CMK (cell line): ENCODE results near the gene ENDOU.

ENCODE experiments used
- DNase-seq: peaks from one replicate; pipeline ENCODE4 v3.0.0-alpha.2; 2010; ENCODE audit warnings: low read depth

ENDOU gene

DNA sequence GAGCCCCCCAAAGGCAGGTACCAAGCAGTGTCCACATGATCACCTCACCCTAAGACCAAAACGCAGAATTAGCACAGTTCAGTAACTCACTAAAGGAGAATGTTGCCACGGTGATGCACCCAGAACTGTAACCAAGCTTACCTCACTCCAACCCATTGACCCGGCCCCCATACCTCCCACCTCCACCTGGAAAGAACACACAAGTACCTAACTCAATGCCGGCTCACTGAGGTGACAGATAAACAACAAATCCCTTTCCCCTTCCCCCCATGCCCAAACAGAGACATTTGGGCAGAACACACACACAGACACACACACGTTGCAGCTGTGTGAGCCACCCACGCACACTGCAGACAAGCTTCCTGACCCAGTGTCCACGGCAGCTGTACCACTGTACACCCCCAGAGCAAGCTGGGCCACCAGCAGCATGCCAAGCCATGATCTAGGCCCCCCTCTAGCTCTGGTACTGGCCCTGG is 32.1 kb upstream of the ENDOU start:
- DNase-seq, result no peak

- DNase-seq, result no peak
Measured at GRCh38 chr12:47755655-47756562, 30.6 kb upstream of the ENDOU start.

DNA sequence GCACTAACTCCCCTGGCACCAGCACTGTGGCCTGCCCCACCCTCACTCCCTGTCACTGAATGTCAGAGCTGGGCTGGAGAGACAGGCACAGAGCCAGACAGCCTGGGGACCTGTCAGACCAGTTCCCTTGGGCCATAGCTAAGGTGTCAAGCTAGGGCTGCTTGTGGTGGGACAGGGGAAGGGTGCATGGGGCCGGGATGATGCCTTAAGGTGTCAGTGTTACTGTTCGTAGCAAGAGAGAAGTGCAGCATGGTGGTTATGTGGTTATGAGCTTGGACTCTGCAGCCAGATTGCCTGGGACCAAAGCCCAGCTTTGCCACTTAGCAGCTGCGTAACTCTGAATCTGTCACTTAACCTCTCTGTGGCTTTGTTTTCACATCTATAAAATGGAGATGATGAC is 29.6 kb upstream of the ENDOU start:
- DNase-seq, result no peak

DNA sequence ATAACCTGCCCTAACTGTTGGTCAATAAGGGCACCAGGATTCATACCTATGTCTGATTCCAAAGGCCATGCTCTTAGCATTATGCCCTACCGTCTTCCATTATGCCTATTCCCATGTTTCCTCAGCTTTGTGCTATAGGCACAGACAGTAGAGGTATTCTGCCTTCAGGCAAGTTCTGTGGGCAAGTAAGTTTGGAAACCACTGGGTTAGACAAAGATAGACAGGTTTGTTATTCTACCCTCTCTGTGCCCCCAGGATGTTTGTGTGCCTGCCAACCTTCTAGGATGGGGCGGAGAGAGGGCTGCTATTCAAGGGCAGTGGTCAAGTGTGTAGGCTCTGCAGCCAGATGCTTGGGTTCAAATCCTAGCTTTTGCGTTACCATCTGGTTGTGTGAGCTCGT is 28.8 kb upstream of the ENDOU start:
- no peak for DNase-seq

GRCh38 chr12:47753021-47754001 is 28.0 kb upstream of the ENDOU start:
- no peak for DNase-seq

GRCh38 chr12:47752552-47752951 is 27.3 kb upstream of the ENDOU start:
- no peak for DNase-seq

- no peak for DNase-seq
Measured at GRCh38 chr12:47752121-47752520, 26.8 kb upstream of the ENDOU start.

- DNase-seq, result no peak
Measured at GRCh38 chr12:47751561-47751960, 26.3 kb upstream of the ENDOU start.

DNA sequence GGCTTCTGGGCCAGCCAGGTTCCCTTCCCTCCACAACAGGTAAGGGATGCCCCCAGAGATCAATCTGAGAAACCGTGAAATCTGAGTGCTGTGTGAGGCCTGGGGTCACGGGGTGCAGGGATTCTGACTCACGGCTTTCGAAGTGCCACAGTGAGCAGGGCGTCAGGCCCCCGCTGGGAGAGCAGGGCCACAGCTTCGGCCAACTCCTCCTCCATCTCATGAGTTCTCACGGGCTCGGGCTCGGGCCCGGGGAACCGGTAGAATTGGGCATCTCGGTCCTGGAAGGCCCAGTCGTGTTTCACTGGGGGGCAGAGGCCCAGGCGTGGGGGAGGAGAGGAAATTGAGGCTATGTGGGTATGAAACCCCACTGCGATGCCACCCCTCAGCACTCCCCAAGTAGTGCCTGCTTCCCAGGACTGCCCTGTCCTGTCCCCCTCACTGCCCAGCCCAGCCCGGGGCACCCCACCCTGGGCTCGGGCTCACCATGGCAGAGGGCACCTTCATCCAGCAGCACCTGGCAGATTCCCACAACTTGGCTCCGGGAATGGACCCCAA is 25.7 kb upstream of the ENDOU start:
- no peak for DNase-seq

DNA sequence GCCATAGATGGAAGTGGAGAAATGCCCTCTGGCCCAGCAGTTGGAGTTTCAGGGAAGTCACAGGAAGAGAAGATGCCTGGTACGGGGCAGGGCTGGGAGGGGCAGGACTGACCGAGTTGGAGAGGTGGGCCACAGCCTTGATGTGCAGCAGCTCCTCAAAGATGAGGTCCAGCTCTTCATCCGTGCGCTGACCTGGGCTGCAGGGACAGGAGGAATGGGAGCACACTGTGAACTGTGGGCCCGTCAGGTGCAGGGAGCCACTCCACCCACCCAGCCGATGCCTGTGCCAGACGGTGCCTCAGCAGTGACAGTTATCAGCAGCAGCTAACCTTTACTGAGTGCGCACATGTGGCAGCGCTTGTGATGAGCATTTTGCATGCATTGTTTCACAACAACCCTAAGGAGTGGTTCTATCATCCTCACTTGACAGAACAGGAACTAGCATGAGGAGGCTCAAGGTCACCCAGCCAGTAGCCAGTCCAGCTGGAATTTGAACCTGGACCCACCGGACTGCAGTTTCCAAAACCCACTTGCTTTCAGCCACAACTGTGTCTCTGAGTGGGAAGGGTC is 25.0 kb upstream of the ENDOU start:
- no peak for DNase-seq

DNA sequence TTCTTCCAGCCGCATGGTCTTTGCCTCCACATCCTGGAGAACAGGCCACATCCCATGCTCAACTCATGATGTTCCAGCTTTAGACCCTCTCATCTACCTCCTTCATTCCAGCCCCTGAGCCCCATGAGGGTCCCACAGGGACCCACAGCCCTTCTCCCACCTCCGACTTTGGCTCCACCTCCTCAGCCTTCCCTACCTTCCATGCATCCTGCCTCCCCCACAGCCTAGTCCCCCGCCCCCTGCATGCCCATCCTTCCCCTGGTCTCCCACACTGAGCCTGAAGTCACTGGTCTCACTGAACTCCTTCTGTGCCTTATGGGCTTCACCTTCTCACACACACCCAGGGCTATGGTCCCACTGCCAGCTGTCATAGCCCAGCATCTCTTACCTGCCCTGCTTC is 23.6 kb upstream of the ENDOU start:
- DNase-seq, result no peak

DNA sequence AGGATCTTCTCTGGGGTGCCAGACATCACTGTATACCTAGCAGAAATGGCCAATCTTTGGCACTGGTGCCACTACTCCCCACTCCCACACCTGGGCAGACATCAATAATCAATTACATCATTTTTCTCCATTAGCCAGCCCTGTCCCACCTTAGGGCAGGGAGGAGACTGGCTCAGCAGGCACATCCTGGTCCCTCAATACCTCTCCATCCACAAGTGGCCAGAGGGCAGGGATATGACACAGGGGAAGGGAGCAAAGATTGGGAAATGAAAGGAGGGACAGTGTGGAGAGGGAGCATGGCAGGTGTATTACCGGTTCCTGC is 23.2 kb upstream of the ENDOU start:
- DNase-seq, result no peak

DNA sequence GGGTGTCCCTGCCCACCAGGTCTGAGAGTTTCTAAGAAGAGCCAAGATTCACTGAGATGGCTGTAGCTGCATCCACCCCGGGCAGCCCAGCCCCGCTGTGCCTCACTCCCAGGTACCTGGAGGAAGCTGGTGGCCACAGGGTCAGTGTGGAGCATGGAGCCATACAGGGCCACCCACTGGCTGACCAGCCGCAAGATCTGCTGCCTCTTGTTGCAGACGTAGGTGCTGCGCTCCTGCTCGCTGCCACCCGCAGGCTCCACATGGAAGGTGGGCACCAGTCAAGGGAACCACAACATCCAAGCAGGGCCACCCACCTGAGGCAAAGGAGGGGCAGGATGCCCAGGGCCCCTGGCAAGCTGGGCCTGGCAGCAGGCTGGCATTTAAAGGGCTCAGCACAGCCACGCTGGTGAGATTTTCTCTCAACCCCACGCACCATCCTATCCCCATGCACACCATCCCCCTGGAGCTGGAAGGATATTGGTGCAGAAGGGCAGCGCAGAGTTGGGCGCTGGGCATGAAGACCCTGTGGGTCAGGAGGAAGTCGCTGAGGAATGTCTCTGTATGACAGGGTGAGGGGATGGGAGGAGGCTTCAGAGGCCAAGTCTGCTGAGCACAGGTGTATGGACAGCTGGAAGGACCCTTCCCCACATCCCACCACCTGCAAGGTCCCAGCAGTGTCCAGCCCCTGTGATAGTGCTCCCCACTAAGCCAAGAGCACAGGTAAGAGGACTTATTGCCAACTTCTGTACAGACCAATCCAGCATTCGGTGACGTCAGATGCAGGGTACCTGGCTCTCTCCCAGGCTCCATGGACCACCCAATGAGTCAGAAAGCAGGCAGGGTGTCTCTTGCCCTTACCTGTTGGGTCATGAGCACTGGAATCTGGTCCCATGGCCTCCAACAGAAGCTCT is 22.6 kb upstream of the ENDOU start:
- DNase-seq, result no peak

- no peak for DNase-seq
Measured at GRCh38 chr12:47747126-47747525, 21.8 kb upstream of the ENDOU start.

DNA sequence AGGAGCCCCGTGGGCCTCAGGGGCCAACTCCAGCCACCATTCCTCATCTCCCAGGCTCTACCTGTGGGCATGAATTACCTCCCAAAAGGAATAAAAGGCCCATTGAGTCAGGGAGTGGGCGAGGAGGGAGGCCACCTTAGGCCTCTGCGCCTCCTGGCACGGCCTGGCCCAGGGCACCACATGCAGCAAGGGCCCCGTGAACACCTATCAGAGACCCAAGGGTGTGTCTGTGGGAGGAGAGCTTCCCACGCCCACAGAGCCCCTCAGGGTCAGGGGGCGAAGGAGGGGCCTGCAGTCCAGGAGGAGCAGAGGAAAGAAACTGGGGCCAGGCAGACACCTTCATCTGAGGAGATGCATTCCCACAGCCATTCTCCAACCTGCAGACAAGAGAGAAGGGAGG is 21.2 kb upstream of the ENDOU start:
- no peak for DNase-seq

GRCh38 chr12:47746073-47746472 is 20.8 kb upstream of the ENDOU start:
- no peak for DNase-seq

DNA sequence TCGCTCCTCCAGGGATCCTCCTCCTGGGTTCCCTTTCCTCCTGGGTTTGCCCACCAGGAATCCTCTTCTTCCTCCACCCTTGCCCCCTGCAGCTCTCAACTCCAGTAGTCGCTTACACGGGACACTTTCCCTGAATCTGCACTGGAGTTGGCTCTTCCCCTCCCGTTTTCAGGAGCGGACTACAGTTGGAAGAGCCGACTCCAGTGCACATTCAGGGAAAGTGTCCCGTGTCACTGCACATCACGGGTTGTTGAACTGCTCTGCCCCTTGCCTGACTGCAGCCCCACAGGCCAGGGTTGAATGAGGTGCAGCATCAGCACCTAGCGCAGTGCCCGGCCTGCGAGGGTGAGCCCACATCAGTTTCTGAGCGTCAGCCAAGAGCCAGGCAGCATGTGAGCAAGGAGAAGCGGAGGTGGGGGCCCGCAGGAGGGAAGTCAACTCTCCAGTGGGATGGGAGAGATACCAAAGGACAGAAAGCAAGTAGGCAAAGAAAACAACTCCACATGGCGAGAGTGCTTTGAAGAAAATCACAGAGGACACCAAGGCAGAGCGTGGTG is 20.3 kb upstream of the ENDOU start:
- no peak for DNase-seq

DNA sequence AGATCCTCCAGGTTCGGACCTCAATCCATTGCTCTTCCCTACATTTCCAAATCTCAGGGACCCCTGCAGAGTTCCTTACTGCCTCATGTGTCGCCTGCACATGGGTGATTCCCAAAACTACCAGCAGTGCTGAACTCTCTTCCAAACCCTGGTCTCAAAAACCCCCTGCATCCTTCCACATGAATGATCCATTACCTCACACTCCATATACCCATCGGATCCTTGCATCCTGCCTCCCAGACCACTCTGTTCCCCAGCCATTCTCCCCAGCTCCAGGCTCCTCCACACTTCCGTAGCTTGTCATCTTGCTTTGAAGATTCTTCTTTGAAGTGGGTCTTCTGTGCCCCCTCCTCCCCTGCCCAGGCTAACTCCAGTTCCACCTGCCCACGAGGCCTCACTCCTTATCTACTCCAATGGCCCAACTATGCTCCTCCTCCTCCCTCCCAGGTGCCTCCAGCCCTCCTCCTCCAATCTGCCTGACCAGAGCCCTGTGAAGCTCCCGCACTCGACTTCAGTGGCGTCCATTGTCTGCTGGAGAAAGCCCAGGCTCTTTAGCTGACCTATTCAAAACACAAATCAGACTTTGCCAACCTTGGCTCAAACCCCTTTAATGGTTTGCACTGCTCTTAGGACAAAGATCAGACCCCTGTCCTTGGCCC is 19.6 kb upstream of the ENDOU start:
- DNase-seq, result no peak

- no peak for DNase-seq
Measured at GRCh38 chr12:47744005-47744651, 18.8 kb upstream of the ENDOU start.
